ENCODE results near the gene CRAT. TPM values are rescaled to one million over a fixed set of nuclear protein-coding genes. Genes with fewer than 3 reads are reported as not detected.
"Not testable (repeated sequence)": the region's sequence is repeated elsewhere in the genome, so short reads cannot be mapped to it uniquely, and the experiment has no call there.

Gene CRAT
- total RNA-seq, 4 donors from 2014 or later, result 20.0 to 42.4 (median 27.4) TPM

- TF ChIP-seq, protein P1, sequence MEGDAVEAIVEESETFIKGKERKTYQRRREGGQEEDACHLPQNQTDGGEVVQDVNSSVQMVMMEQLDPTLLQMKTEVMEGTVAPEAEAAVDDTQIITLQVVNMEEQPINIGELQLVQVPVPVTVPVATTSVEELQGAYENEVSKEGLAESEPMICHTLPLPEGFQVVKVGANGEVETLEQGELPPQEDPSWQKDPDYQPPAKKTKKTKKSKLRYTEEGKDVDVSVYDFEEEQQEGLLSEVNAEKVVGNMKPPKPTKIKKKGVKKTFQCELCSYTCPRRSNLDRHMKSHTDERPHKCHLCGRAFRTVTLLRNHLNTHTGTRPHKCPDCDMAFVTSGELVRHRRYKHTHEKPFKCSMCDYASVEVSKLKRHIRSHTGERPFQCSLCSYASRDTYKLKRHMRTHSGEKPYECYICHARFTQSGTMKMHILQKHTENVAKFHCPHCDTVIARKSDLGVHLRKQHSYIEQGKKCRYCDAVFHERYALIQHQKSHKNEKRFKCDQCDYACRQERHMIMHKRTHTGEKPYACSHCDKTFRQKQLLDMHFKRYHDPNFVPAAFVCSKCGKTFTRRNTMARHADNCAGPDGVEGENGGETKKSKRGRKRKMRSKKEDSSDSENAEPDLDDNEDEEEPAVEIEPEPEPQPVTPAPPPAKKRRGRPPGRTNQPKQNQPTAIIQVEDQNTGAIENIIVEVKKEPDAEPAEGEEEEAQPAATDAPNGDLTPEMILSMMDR (IDR thresholded peaks at IDR 0.05), result no peak
- no peak for TF ChIP-seq POLR2A (IDR thresholded peaks at IDR 0.05)
- Histone ChIP-seq H3K4me1 (peaks cover 0 to 8% of the 10 kb centered on the region in 2 donors), H3K27me3 (no peaks in the 10 kb centered on the region), H3K4me3 (no peak overlapping the region), H3K9me3 (no peaks in the 10 kb centered on the region), H3K27ac (no peak overlapping the region), H3K36me3 (no peaks in the 10 kb centered on the region)
- intact Hi-C loops (cut with DNase I; ENCODE audit: low total_unique reads), result loop anchor here (5.0 kb wide), 2 partner anchors 37 to 477 kb away; no protein-coding TSS in a partner anchor
- no peak for DNase-seq
Measured at GRCh38 chr9:129135476-129135875, 24.9 kb upstream of the CRAT start.

DNA sequence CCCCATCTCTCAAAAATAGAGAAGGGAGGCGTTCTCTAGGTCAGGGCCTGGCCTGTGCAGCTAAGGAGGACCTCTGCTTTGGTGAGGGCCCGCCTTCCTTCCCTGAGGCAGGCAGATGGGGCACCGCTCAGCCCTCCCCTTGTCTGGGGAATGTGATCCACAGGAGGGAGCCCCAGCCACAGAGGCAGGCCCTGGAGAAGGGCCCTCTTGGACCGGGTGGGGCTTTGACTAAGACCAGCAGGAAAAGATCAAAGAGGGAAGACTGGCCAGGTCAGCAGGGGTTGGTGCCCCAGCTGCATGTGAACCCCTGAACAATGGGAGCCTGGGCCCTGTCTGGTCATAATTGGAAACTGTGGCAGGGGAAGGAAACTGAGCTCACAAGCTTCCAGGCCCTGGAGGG is 22.5 kb upstream of the CRAT start:
- no peaks in the 10 kb centered on the region for H3K4me1 ChIP-seq
- H3K27ac ChIP-seq, result no peak overlapping the region
- TF ChIP-seq, protein P1 (IDR thresholded peaks at IDR 0.05), result no peak
- intact Hi-C loops (cut with DNase I; ENCODE audit: low total_unique reads), result no loop called here
- H3K4me3 ChIP-seq, result no peak overlapping the region
- DNase-seq, result no peak
- H3K9me3 ChIP-seq, result no peaks in the 10 kb centered on the region
- no peaks in the 10 kb centered on the region for H3K27me3 ChIP-seq
- no peaks in the 10 kb centered on the region for H3K36me3 ChIP-seq

GRCh38 chr9:129131300-129132145 is 20.9 kb upstream of the CRAT start:
- intact Hi-C loops (cut with DNase I; ENCODE audit: low total_unique reads), result no loop called here
- DNase-seq, result peak; percentile 72 to 80
- Histone ChIP-seq H3K27ac (peak overlapping the region in 1 of 2 donors; percentile 35), H3K9me3 (no peaks in the 10 kb centered on the region), H3K4me1 (no peaks in the 10 kb centered on the region), H3K4me3 (no peak overlapping the region), H3K27me3 (no peaks in the 10 kb centered on the region), H3K36me3 (no peaks in the 10 kb centered on the region)
- peak in 1 of 2 donors; percentile 16 for TF ChIP-seq POLR2A (IDR thresholded peaks at IDR 0.05)
- TF ChIP-seq, protein P1 (IDR thresholded peaks at IDR 0.05), result peak; percentile 92 to 98 (median 95)

DNA sequence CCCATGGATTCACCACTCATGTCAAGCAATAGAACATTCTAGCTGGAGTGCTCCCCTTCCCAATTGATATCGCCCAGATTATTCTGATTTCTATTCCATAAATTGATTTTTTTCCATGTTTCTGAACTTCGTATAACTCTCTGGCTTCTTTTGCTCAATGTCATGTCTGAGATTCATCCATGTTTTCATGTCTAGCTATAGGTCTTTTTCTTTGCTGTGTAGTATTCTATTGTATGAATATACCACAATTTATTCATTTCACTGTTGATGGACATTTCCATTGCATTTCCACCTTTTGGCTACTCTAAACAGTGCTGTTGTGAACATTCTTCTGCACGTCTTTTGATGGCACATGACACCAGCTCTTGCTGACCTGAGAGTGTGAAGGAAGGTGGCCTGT is 20.2 kb upstream of the CRAT start:
- Histone ChIP-seq H3K9me3 (no peaks in the 10 kb centered on the region), H3K36me3 (no peaks in the 10 kb centered on the region), H3K4me1 (no peaks in the 10 kb centered on the region), H3K27ac (no peak overlapping the region), H3K27me3 (no peaks in the 10 kb centered on the region), H3K4me3 (no peak overlapping the region)
- TF ChIP-seq POLR2A (IDR thresholded peaks at IDR 0.05), result no peak
- TF ChIP-seq, protein P1 (IDR thresholded peaks at IDR 0.05), result no peak
- intact Hi-C loops (cut with DNase I; ENCODE audit: low total_unique reads), result no loop called here
- no peak for DNase-seq

DNA sequence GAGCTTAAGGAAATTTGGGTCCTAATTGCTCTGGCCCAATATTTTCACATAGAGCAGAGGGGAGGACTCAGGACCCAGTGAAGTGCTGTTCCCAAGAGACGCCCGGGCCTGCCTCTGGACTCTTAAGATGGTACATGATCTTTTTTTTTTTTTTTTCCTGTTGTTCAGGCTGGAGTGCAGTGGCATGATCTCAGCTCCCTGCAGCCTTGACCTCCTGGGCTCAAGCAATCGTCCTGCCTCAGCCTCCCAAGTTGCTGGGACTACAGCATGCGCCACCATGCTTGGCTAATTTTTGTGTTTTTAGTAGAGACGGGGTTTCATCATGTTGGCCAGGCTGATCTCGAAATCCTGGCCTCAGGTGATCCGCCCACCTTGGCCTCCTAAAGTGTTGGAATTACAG is 19.7 kb upstream of the CRAT start:
- H3K27ac ChIP-seq; DNase-seq; H3K27me3 ChIP-seq; intact Hi-C loops (cut with DNase I; ENCODE audit: low total_unique reads); H3K4me1 ChIP-seq; H3K9me3 ChIP-seq; H3K4me3 ChIP-seq; H3K36me3 ChIP-seq: not testable (repeated sequence)

Data from uterus (tissue), 4 donors.